GM18858 (cell line): ENCODE data around the gene PGA4.

Source experiments
- ATAC-seq: cut with Tn5 transposase; IDR thresholded peaks from one replicate; pipeline ENCODE4 v1.9.1; 2021; ENCODE audit not compliant: unreplicated experiment

PGA4 gene

DNA sequence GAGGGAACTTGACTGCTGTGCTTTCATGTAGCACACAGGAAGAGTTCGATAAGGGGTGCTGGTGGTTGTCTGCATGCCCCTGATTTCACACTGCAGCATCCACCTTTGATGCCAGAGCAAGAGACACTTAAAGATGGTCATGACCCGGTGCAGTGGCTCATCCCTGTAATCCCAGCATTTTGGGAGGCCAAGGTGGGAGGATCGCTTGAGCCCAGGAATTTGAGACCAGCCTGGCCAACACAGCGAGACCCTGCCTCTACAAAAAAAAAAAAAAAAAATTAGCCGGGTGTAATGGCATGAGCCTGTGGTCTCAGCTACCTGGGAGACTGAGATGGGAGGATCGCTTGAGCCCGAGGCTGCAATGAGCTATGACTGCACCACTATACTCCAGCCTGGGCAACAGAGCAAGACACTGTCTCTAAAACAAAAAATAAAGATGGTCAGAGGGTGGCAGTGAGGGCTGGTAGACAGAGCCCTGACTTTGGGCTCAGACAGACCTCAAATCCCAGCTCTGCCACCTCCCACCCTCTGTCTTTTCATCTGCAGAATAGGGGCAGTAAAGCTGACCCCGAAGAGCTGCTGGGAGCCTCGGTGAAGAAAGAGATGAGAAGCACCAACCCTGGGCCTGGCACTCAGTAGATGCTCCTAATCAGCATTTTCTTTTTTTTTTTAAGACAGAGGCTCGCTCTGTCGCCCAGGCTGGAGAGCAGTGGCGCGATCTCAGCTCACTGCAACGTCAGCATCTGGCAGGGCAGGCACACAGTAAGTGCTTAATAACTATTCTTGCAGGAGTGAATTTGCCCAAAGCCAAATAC is 55.2 kb downstream of the PGA4 start:
- ATAC-seq: no peak

DNA sequence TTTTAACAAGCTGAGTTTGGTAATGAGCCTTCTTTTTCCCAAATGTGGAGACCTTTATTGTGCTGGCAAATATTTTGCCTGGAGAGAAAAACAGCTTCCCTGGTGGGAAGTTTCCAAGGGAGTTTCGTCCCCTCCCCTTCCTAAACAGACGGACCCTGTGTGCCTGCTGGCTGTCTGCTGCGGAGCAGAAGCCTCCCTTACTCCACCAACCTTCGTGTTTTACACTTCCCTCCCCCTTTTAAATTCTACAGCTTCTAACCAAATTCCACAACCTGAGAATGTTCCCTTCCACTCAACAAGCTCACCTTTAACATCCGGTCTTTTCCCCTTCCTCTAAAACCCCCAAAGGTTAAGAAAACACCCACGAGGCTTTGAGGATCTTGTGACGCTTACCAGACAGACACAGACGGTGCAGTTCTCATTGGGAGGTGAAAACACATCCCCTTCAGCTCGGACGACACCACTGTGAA is 55.9 kb downstream of the PGA4 start:
- no peak for ATAC-seq

DNA sequence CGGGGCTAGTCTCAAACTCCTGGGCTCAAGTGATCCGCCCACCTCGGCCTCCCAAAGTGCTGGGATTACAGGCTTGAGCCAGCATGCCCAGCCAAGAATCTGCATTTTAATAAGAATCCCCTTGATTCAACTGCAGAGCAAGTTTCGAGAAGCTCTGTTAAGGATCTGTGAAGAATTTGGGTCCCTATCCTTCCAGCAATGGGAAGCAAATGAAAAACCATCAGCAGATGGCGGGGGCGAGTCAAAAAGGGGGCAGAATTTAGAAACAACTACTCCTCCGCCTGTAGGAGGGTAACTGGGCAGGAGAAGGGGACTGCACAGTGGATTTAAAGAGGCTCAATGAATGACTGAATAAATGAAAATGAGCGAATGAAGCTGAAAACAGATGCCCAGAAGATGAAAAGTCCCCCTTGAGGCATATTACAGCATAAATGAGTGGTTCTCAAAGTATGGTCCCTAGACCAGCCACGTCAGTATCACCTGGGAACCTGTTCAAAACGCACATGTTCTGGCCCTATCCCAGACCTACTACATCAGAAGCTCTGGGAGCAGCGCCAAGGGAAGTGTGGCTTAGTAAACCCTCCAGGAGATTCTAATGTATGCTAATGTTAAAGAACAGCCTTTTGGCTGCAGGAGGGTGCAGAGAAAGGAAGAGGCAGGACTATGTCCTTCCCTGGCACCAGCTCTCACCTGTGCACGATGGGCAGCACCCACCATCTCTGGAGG is 58.0 kb downstream of the PGA4 start:
- ATAC-seq: no peak

DNA sequence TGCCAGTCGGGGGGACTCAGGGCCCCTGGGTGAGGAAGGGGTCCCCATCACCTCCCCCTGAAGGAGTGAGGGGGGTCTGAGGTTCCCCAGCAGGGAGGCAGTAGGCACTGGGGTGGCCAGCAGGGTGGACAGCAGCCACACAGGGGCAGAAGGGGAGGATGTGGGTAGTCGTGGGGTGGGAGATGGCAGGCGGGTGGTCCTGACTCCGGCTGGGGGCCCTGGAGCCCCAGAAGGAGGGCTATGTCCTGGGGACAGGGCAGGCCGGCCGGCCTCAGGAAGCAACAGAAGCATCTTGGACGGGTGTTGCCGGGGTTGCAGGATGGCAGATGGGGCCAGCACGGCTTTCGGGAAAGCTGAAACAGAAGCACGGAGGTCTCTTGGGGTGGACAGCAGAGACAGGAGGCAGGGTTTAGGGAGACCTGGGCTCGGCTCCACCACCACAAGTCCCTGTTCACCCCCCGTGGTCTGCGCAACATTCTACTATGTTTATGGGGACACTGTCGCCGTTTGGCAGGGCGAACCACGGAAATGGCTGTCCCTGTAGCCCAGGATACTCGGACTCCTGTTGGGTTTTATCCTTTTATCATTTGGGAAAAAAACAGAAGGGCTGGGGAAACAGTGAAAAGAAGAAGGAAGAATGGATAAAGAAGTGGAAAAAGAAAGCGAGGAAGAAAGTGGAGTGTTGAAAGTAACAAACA is 58.9 kb downstream of the PGA4 start:
- no peak for ATAC-seq
